Stimulated activated CD4-positive, alpha-beta T cell treated with anti-CD3 and anti-CD28 coated beads, Interleukin-15, amount 100 ng/mL, for 48 hours (primary cell): ENCODE data around the gene RNU1-1.
"Not testable (repeated sequence)": the region's sequence is repeated elsewhere in the genome, so short reads cannot be mapped to it uniquely, and the experiment has no call there.

Source experiments
- DNase-seq, 2 donors: peaks; one replicate each; pipeline ENCODE4 v3.0.0-alpha.2; 2020; ENCODE audit warnings: low read depth in 2 of 2

RNU1-1 gene

GRCh38 chr1:16521679-16522078, 7.6 kb upstream of the RNU1-1 start:
- not testable (repeated sequence) for DNase-seq

DNA sequence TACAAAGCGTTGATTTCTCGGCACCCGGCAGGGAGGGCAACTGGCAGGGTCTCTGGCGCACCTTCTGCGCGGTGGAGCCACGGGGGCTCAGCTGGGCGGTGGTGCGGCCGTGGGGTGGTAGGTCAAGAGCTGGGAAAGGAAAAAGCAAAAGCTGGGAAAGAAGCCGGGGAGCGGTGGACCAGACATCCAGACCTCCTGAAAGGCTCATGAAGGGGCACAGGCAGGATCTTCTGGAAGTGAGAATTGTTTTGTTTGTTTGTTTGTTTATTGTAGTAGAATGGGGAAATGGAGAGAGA, 7.2 kb upstream of the RNU1-1 start:
- DNase-seq: no peak

GRCh38 chr1:16520435-16521287, 6.6 kb upstream of the RNU1-1 start:
- not testable (repeated sequence) for DNase-seq

GRCh38 chr1:16519255-16519951, 5.3 kb upstream of the RNU1-1 start:
- DNase-seq: not testable (repeated sequence)

DNA sequence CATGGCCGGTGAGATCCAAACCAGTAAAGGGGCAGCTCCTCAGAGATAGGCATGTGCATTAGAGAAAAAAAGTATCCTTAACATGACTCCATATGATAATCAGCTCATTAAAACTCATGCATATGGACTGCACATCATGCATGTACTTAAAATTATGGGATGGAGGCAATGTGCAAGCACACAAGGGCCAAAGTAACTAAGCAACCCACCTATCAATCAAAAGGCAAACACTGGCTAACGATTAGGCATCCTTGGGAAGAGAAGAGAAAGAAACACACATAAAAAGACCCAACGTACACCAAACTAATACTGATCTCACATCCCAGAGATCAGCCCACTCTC, 4.8 kb upstream of the RNU1-1 start:
- DNase-seq: not testable (repeated sequence)

DNA sequence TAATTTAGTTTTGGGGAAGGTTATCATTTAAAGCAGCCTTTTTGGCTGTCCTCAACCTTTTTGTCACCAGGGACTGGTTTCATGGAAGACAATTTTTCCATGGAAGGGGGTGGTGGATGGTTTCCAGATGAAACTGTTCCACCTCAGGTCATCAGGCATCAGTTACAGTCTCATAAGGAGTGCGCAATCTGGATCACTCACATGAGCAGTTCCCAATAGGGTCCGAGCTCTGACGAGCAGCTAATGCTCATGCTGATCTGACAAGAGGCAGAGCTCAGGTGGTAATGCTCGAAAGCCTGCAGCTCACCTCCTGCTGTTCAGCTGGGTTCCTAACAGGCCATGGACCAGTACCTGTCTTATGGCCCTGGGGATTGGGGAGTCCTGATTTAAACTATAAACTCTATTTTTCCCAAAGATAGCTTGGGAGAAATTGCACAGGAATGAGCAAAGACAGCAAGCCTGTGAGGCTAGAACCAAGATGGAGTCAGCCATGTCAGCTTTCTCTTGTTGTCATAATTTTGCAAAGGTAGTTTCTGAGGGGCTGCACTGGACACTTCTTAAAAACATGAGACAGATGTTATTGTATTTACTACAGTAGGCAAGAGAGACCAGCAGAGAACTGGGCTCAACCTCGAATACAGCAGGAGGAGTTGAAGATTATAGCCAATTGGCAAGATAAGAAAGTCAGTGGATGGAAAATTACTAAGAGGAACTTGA, 2.8 kb upstream of the RNU1-1 start:
- DNase-seq: not testable (repeated sequence)

GRCh38 chr1:16513412-16514106, 526 bp downstream of the RNU1-1 start:
- DNase-seq: peak; percentile 38 to 73

DNA sequence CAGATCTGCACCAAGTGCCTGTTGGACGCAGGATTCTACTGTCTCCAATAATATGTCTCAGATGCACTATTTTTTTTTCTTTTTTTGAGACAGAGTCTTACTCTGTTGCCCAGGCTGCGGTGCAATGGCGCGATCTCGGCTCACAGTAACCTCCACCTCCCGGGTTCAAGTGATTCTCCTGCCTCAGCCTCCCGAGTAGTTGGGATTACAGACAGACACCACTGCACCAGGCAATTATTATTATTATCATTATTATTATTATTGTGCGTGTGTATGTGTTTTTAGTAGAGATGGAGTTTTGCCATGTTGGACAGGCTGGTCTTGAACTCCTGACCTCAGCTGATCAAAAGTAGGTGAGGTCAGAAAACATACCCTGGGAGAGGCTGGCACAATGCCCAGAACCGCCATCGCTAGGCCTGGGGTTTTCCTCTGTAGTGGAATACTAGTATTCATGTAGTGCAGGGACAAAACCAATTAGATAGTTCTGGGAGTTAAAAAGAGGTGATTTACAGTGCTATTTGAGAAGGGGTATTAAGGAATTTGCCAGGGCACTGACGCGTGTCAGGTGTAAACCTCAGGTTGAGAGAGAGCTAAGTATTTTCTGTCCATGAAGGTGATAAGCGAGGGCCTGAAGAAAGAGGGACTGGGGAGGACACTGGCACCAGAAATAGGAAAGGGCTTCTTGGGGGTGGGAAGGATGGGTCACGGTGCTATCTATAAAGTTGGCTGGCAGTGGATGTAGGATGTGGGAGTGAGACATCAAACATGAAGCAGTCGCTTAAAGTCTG, 1.3 kb downstream of the RNU1-1 start:
- DNase-seq: not testable (repeated sequence)

- DNase-seq: not testable (repeated sequence)
Measured at GRCh38 chr1:16511926-16512325, 2.2 kb downstream of the RNU1-1 start.

DNA sequence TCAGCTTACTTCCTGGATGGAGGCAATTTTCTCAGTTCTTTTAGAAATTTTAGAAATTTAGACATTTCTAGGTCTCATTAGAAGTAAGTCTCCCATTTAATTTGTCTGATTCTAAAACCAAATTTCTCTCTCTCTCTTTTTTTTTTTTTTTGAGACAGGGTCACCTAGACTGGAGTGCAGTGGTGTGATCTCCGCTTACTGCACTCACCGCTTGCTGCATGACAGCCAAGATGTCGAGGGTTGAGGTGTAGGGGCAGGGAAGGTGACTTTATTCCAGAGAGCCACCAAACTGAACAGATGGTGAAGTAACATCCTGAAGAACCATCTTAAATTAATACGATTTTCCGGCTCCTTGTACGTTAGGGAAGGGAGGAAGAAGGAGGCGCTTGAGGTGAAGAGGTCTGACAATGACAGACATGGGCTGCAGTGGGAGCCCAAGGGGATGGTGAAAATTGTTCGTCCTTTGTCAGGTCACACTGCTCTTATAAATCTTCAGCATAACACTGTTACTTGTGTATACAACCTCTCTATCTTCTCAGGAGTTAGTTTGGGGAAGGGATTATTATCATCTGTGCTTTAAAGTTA, 5.1 kb downstream of the RNU1-1 start:
- not testable (repeated sequence) for DNase-seq

DNA sequence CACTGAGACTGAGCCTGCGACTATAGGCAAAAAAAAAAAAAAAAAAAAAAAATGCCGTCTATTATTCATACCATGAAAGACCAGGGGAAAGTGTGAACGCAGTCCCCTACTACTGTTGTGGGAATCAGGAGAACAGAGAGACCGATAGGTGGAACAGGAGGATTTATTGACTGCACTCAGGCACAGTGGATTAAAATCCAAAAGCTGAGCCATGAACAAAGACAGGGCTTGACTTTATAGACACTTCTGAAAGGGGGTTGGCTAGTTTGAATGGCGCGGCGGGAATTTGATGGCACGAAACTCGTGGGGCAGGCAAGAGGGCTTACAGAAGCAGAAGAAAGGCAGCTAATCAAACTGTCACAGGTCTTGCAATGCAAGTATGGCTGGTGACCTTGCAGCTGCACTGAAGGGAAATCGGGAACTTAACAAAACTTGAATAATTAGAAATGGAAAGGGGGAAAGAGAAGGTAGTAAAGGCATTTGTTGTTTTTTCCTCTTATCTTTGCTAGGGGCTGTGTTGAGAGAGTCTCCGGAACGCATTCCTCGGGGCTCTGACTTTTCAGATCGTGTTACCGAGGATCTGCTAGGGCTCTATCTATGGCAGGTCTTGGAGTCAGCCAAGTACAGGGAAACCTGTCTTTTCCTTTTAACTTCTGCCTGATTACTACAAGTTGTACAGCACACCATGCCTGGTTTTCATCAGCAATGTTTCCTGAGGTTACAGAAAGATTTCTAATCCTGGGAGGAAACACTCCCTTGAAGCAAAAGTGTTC, 7.5 kb downstream of the RNU1-1 start:
- not testable (repeated sequence) for DNase-seq

DNA sequence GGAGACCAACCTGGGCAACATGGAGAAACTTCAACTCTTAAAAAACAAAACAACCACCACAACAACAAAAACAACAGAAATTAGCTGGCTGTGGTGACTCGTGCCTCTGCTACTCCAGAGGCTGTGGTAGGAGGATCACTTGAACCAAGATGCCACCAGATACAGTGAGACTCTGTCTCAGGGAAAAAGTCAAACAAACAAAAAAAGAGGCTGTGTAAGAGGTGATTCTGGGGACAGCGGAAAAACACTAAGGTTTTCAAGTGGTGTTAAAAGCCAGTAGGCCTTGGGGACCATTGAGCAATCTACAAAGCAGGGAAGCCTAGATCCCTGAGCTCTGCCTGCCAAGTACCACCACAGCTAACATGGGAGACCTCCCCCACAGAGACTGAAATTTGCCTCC, 8.2 kb downstream of the RNU1-1 start:
- DNase-seq: not testable (repeated sequence)

DNA sequence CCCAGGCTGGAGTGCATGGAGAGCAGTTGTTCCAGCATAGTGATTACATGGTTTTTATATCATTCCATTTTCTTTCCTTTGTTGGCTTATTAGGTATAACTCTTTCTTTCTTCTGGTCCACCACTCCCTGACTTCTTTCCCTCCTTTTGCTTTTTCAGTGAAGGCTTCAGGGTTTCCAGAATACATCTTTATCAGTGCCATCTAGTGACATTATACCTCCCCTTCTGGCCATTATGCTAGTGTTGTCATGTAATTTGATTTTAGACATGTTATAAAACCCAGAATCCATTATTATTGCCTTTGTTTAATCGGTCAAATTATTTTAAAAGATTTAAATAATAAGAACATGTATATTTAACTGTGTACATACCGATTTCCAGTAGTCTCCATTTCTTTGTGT, 10.6 kb downstream of the RNU1-1 start:
- DNase-seq: no peak

DNA sequence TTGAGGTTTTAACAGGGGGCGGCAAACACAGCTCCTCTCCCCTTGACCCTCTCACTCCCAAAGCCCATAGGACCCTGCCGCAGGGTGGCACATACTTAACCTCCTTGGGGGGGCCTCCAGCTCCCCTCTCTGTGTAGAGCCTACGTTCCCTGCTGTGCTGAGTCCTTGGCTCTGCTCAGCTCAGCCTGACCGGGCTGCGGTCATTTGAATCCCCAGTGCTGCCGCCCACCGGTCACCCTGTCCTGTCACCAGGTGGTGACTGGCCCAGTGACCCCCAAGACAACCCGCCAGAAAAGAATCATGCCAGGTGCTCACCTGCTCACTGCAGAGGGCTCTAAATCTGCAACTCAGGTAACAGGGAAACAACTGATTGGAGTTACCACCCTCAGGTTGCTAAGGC, 12.6 kb downstream of the RNU1-1 start:
- not testable (repeated sequence) for DNase-seq

GRCh38 chr1:16500975-16501374, 13.1 kb downstream of the RNU1-1 start:
- DNase-seq: not testable (repeated sequence)

DNA sequence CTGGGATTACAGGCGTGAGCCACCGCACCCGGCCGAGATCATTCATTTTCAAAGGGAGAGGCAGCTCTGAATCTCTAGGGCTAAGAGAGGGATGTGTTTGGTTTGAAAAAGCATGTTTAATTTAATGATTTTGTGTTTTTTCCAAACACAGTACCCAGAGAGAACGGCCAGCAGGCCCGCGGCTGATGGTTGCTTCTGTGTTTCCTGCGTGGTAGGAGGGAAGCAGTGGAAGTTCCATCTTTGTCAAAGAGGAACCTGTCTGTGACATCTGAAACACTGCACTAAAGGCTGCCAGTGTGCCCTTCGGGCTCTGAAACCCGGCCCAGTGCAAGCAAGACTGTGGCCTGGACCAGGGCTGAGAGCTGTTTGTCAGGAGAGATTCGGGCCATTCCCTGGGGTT, 13.6 kb downstream of the RNU1-1 start:
- DNase-seq: not testable (repeated sequence)

DNA sequence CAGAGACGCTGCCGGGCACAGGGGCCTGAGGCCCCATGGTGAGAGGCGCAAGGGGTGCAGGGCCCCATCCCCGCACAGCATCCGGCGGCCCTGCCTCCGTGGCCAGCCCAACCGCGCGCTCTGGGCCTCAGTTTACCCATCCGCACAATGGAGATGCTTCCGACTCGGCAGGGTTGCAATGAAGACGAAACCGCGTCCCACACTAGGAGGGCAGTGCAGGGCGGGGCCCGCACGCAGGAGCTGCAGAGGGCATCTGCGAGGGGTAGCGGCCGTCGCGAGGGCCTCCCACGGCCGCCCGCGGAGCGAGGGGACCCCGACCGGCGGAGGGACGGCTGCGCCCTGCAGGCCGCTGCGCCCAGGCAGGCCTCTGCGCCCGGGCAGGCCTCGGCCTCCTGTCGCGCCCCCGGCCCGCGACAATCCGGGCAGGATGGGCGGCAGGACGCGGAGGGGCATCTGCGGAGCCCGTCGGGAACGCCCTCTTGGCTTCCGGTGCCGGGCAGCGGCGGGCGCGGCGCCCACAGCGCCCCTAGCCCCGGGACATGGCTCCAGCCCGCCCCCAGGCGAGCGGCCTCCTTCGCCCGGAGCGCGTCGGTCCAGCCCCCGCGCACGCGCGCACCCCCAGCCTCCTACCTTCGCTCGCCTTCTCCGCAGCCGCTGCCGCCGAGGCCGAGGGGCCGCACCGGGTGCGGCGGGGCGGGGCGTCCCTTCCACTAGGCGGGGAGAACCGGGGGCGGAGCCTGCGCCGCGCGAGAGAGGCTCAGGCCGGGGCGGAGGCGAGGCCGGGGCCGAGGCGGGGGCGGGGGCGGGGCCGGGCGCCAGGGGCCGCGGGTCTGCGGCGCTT, 15.3 kb downstream of the RNU1-1 start:
- peak; percentile 58 to 79 for DNase-seq

DNA sequence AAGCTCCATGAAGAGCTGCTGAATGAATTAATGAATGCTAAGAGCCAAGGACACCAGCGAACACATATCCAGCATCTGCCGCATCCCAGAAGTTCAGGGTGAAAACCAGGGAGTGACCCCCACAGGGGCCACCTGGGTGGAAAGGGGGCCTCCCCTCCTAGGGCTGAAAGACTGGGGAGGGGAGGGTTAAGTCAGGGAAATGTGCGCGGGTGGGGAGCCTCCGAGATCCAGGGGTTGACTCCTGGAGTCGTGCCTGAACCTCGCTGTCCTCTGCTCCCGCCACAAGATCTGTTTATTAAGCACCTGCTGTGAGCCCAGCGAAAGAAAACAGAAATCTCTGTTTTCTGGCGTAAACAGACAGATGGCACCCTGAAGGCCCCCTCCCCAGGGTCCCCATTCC, 16.0 kb downstream of the RNU1-1 start:
- not testable (repeated sequence) for DNase-seq

- not testable (repeated sequence) for DNase-seq
Measured at GRCh38 chr1:16497474-16497904, 16.6 kb downstream of the RNU1-1 start.
